GOT3 (cell line): ENCODE data around the gene FCSK.

Source experiments
- DNase-seq: peaks from one replicate; lab custom pipeline; 2025; ENCODE audit warnings: mixed read lengths; lab: John Stamatoyannopoulos, UW

FCSK gene

GRCh38 chr16:70480127-70481105 lies 26.0 kb downstream of the FCSK start:
- DNase-seq = no peak

GRCh38 chr16:70481929-70482536 lies 27.6 kb downstream of the FCSK start:
- DNase-seq = no peak

- DNase-seq = no peak
These were observed 28.2 kb downstream of the FCSK start for GRCh38 chr16:70482624-70483023.

GRCh38 chr16:70483426-70483825 lies 29.0 kb downstream of the FCSK start:
- no peak for DNase-seq

- no peak for DNase-seq
These were observed 30.5 kb downstream of the FCSK start for GRCh38 chr16:70484867-70485266.

GRCh38 chr16:70490261-70490660 lies 35.9 kb downstream of the FCSK start:
- DNase-seq = no peak

- DNase-seq = no peak
These were observed 39.4 kb downstream of the FCSK start for GRCh38 chr16:70493802-70494201.

GRCh38 chr16:70494202-70494770 lies 39.9 kb downstream of the FCSK start:
- no peak for DNase-seq

GRCh38 chr16:70494777-70495176 lies 40.4 kb downstream of the FCSK start:
- no peak for DNase-seq

- DNase-seq = no peak
These were observed 41.2 kb downstream of the FCSK start for GRCh38 chr16:70495425-70496182.

- DNase-seq = no peak
These were observed 42.1 kb downstream of the FCSK start for GRCh38 chr16:70496513-70496912.

GRCh38 chr16:70508752-70509151 lies 54.4 kb downstream of the FCSK start:
- no peak for DNase-seq

GRCh38 chr16:70510216-70510615 lies 55.8 kb downstream of the FCSK start:
- DNase-seq = no peak

- DNase-seq = no peak
These were observed 57.4 kb downstream of the FCSK start for GRCh38 chr16:70511833-70512232.

GRCh38 chr16:70512456-70512855 lies 58.1 kb downstream of the FCSK start:
- DNase-seq = no peak

GRCh38 chr16:70520612-70521297 lies 66.4 kb downstream of the FCSK start:
- DNase-seq = no peak

- no peak for DNase-seq
These were observed 68.1 kb downstream of the FCSK start for GRCh38 chr16:70522216-70523075.

GRCh38 chr16:70523076-70523742 lies 68.8 kb downstream of the FCSK start, which contains the start of gene COG4:
COG4 (minus strand) TSS chr16:70523554; CDS start chr16:70523543, 11 bp downstream.
- peak; percentile 63 for DNase-seq

- DNase-seq = peak; percentile 63
These were observed 69.5 kb downstream of the FCSK start, which contains the start of gene SF3B3 for GRCh38 chr16:70523743-70524398. SF3B3 (plus strand) TSS chr16:70523816; CDS start chr16:70526657, 2,841 bp downstream.
